Peyer's patch (tissue), 4 donors: ENCODE results near the gene CDH4.

Experiments
- CTCF ChIP-seq, 6 experiments: fragments of 450-650 bp in 4 of 6; fragments of 200-600 bp in 2 of 6; sonication (generic) in 1 of 6; IDR thresholded peaks; one replicate each; pipeline ENCODE4 v1.5.1; 2017 to 2019; ENCODE audit warnings: antibody characterized with exemption in 6 of 6, mild to moderate bottlenecking in 3 of 6, moderate library complexity in 1 of 6
- POLR2A ChIP-seq, 2 donors: fragments of 450-650 bp; IDR thresholded peaks; one replicate each; pipeline ENCODE4 v1.5.1; 2017; ENCODE audit warnings: antibody characterized with exemption in 2 of 2, mild to moderate bottlenecking in 2 of 2, moderate library complexity in 2 of 2

DNA sequence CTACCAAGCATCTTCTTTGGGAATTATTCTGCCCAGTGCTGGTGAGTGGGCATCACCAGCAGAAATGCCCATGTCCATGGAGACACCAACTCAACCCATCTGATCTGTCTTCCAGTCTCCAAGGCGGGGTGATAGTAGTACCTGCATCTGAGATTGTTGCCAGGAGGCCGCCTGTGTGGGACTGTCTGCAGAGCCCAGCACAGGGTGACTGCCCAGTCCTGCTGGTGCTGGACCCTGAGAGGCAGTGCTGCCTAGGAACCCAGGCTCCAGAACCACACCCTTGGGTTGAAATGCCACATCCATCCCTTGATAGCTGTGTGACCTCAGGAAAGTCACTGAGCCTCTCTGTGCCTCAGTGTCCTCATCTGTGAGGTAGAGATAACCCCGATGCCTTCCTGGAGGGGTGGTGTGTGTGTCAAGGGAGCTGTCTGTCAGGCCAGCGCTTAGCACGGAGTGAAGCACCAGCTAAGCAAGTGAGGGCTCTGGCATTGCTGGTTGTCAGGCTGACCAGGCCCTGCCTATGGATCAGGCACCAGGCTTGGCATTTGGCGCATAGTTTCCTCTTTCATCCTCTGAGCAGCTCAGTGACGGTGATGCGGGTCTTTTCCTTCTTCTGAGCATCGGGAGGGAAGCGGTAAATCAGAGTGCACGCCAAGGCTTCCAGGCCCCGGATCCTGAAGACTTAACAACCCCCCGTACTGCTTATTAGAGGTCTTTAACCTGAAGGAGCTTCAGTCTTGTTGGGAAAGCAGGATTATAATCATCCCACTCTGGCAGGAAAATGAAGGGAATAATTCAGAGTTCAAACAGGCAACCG is 268.2 kb downstream of the CDH4 start:
- TF ChIP-seq POLR2A (IDR thresholded peaks at IDR 0.05) (no peak), CTCF (IDR thresholded peaks at IDR 0.05) (no peak)
